KMS-11 (cell line): Measurements from ENCODE around the gene SMC1B.
A peak's percentile ranks its signal among the peaks of the same experiment; 100 is the strongest.

Source experiments
- H2AFZ ChIP-seq: fragments of 200-600 bp; sonication (generic); 2 replicates; pipeline ENCODE4 v1.6.1; 2016; ENCODE audit warnings: antibody characterized with exemption, mixed run types, low read depth
- H3K27ac ChIP-seq: fragments of 200-600 bp; sonication (generic); 2 replicates; pipeline ENCODE4 v1.6.1; 2016; ENCODE audit warnings: mild to moderate bottlenecking, mixed run types
- H3K27me3 ChIP-seq: fragments of 200-600 bp; sonication (generic); 2 replicates; pipeline ENCODE4 v1.6.1; 2017; ENCODE audit warnings: mild to moderate bottlenecking, low read depth, mixed run types, moderate library complexity; ENCODE audit not compliant: insufficient read depth
- H3K36me3 ChIP-seq: fragments of 200-600 bp; sonication (generic); 2 replicates; pipeline ENCODE4 v1.6.1; 2017; ENCODE audit warnings: mild to moderate bottlenecking, mixed run types; ENCODE audit not compliant: insufficient read depth
- H3K4me1 ChIP-seq: fragments of 200-600 bp; sonication (generic); 2 replicates; pipeline ENCODE4 v1.6.1; 2016; ENCODE audit warnings: mild to moderate bottlenecking, low read depth, mixed run types; ENCODE audit not compliant: poor library complexity, severe bottlenecking
- H3K4me2 ChIP-seq: fragments of 200-600 bp; sonication (generic); 2 replicates; pipeline ENCODE4 v1.7.0; 2016; ENCODE audit warnings: mild to moderate bottlenecking, mixed run types
- H3K4me3 ChIP-seq: fragments of 200-600 bp; sonication (generic); IDR thresholded peaks from 2 replicates; pipeline ENCODE4 v1.6.1; 2017; ENCODE audit warnings: low read depth, low read length, mixed read lengths; ENCODE audit not compliant: insufficient read depth
- H3K79me2 ChIP-seq: fragments of 200-600 bp; sonication (generic); 2 replicates; pipeline ENCODE4 v1.6.1; 2016; ENCODE audit warnings: low read depth, mixed run types; ENCODE audit not compliant: insufficient read depth
- H3K9ac ChIP-seq: fragments of 200-600 bp; sonication (generic); 2 replicates; pipeline ENCODE4 v1.6.1; 2016; ENCODE audit warnings: mild to moderate bottlenecking, mixed run types
- H4K20me1 ChIP-seq: fragments of 200-600 bp; sonication (generic); 2 replicates; pipeline ENCODE4 v1.6.1; 2016; ENCODE audit warnings: mild to moderate bottlenecking, mixed run types; ENCODE audit not compliant: insufficient read depth
- TF ChIP-seq, protein P1 (sequence below): fragments of 200-600 bp; sonication (generic); conservative IDR thresholded peaks from 2 replicates; pipeline ENCODE4 v1.6.1; 2017; ENCODE audit warnings: low read depth, mild to moderate bottlenecking, antibody characterized with exemption, low read length, moderate library complexity, mixed read lengths

The SMC1B gene

DNA sequence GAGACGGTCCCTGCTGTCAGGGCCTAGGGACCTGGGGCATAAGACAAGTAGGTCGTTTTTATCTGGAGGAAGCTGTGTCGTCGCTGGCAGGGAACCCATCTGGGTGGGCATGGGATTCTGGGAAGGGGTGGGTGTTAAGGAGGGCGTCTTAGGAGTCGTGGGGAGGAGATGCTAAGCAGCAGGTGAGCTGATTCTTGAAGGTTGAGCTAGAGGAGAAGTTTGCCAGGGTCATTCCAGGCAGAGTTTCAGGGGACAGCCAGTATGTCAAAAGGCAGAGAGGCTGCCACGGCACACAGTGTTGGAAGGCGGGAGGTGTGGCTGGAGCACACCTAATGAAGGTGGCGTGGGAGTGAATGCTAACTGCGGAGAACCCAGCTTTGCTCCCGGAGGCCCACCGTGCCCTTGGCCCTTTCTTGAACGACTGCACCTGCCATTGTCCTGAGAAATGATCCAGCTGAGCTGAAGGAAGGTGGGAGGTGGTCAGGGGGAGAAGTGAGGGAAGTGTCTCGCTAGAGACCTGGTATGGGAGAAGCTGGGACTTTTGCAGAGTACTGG lies 102.3 kb downstream of the SMC1B start:
- peak overlapping the region; percentile 94 for H3K4me2 ChIP-seq
- H3K27me3 ChIP-seq = no peaks in the 10 kb centered on the region
- peaks cover 31% of the 10 kb centered on the region for H3K4me1 ChIP-seq
- no peaks in the 10 kb centered on the region for H4K20me1 ChIP-seq
- H3K27ac ChIP-seq = no peak overlapping the region
- H3K9ac ChIP-seq = no peak overlapping the region
- no peak overlapping the region for H2AFZ ChIP-seq
- TF ChIP-seq, protein P1, sequence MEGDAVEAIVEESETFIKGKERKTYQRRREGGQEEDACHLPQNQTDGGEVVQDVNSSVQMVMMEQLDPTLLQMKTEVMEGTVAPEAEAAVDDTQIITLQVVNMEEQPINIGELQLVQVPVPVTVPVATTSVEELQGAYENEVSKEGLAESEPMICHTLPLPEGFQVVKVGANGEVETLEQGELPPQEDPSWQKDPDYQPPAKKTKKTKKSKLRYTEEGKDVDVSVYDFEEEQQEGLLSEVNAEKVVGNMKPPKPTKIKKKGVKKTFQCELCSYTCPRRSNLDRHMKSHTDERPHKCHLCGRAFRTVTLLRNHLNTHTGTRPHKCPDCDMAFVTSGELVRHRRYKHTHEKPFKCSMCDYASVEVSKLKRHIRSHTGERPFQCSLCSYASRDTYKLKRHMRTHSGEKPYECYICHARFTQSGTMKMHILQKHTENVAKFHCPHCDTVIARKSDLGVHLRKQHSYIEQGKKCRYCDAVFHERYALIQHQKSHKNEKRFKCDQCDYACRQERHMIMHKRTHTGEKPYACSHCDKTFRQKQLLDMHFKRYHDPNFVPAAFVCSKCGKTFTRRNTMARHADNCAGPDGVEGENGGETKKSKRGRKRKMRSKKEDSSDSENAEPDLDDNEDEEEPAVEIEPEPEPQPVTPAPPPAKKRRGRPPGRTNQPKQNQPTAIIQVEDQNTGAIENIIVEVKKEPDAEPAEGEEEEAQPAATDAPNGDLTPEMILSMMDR = no peak
- H3K4me3 ChIP-seq = no peak overlapping the region
- peaks cover 57% of the 10 kb centered on the region for H3K79me2 ChIP-seq
- no peaks in the 10 kb centered on the region for H3K36me3 ChIP-seq

DNA sequence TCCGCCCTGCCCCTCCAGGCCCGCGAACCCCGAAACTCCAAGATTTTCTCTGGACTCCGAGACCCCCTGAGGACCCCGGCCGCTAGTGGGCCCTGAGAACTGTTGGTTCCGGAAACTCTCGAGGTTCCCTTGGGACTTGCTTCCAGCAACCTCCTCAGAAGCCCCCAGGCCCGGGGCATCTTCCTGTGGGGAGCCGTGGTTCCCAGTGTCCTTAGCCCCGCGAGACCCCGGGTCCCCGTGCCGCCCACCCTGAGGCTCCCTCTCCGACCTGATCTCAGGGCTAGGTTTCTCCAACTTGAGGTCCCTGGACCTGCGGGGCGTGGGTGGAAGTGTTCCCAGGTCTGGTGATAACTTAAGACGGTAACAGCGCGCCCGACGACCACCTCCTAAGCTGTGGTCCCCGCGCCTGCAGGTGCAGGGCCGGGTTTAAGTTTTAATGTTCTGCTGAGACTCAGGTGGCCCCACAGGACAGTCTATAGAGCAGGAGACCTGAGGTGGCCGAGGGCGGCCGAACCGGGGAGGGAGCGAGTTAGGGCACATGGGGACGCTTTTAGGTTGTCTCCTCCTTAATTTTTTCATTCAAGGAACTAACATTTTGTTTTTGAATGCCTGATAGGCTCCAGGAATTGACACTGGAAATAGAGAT lies 102.9 kb downstream of the SMC1B start:
- peaks cover 25% of the 10 kb centered on the region for H3K4me1 ChIP-seq
- peak overlapping the region; percentile 81 for H3K9ac ChIP-seq
- peak overlapping the region; percentile 49 for H3K27ac ChIP-seq
- peaks cover 52% of the 10 kb centered on the region for H3K79me2 ChIP-seq
- TF ChIP-seq, protein P1 = no peak
- no peaks in the 10 kb centered on the region for H3K36me3 ChIP-seq
- no peaks in the 10 kb centered on the region for H4K20me1 ChIP-seq
- H3K27me3 ChIP-seq = no peaks in the 10 kb centered on the region
- H3K4me3 ChIP-seq = no peak overlapping the region
- H3K4me2 ChIP-seq = peak overlapping the region; percentile 94
- H2AFZ ChIP-seq = peak overlapping the region; percentile 41; the same call in 1 of the 2 replicates

DNA sequence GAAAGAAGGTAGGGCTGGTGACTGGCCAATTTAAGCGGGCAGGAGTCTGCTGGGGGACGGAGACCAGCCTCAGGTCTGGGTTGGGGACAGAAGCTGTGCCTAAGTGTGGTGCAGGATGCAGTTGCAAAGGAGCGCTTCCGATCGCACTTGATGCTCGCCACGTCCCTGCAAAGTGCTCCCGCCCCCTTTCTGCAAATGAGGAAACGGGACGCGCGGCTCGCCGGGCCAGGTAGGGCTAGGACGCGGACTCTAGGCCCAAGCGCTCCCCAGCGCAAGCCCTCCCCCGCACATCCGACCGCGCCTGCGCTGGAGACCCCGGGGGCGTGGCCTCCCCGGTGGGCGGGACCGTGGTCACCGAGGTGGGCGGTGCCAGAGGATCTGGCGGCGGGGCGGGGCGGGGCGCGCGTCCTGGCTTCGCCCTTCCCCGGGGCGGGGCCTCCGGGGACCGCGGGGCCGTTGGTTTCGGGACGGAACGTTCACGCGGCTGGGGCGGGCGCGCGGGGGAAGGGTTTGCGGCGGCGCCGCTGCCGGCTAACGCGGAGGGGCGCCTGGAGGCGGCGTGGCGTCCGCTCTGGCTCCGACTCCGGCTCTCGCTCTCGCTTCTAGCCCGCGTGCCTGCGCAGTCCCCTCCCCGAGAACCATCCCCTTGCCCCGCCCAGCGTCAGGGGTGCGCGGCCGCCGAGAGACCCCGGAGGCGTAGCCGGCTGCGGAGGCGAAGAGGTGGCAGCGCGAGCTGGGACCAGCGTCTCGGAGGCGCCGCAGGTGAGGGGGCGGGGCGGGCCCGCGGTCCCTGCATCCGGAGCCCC lies 103.8 kb downstream of the SMC1B start, which contains the start of gene FAM118A:
TSS of gene FAM118A (plus strand) at position 513 of the 806 bp plus-strand sequence. CDS start 12,446 bp downstream, outside the sequence.
- H3K36me3 ChIP-seq = no peaks in the 10 kb centered on the region
- H3K27ac ChIP-seq = peak within 1 kb of the TSS; percentile 49
- TF ChIP-seq, protein P1 = no peak
- H3K4me2 ChIP-seq = peak within 1 kb of the TSS; percentile 94
- no peaks in the 10 kb centered on the region for H4K20me1 ChIP-seq
- peak within 1 kb of the TSS; percentile 95 for H2AFZ ChIP-seq
- peaks cover 43% of the 10 kb centered on the region for H3K79me2 ChIP-seq
- no peaks in the 10 kb centered on the region for H3K27me3 ChIP-seq
- H3K4me1 ChIP-seq = peaks cover 19% of the 10 kb centered on the region
- peak within 1 kb of the TSS; percentile 81 for H3K9ac ChIP-seq
- H3K4me3 ChIP-seq = no peak within 1 kb of the TSS

DNA sequence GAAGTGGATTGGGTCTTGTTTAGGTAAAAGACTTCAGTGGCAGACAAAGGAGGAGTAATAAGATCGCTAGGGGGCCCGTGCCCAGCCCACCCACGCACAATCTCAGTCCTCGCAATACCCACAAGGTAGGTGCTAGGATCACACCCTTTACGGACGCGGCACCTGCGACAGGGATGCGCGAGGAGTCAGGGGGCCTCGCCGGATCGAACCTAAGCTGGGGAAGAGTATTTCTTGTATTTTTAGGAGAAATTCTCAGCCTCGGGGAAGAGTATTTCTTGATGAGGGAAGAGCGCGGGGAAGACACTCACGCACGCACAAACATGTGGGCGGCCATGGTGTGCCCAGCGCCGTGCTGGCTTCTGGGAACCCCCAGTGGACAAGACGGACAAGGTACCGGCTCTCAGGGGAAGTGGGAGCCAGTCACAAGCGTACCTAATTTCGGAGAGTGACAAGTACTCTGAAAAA lies 104.4 kb downstream of the SMC1B start:
- TF ChIP-seq, protein P1 = no peak
- H3K27me3 ChIP-seq = no peaks in the 10 kb centered on the region
- peaks cover 15% of the 10 kb centered on the region for H3K4me1 ChIP-seq
- no peak overlapping the region for H3K27ac ChIP-seq
- H2AFZ ChIP-seq = peak overlapping the region; percentile 95
- peak overlapping the region; percentile 30; the same call in 1 of the 2 replicates for H3K9ac ChIP-seq
- H3K4me3 ChIP-seq = no peak overlapping the region
- H4K20me1 ChIP-seq = no peaks in the 10 kb centered on the region
- peaks cover 38% of the 10 kb centered on the region for H3K79me2 ChIP-seq
- H3K4me2 ChIP-seq = peak overlapping the region; percentile 68
- H3K36me3 ChIP-seq = no peaks in the 10 kb centered on the region
